Panc1 (cell line): ENCODE results near the gene TEN1. TPM values are rescaled to one million over a fixed set of nuclear protein-coding genes. Genes with fewer than 3 reads are reported as not detected.

Experiments used
- ATAC-seq: fragments of 200-7000 bp; cut with Tn5 transposase; 2 replicates; pipeline ENCODE4 v1.9.1; 2020; ENCODE audit warnings: mild to moderate bottlenecking, moderate library complexity
- BruUV-seq: library from RNA; stranded (reverse); fragments of 400-500 nt; replicated peaks from 2 replicates; lab custom pipeline; 2021; lab: Mats Ljungman, UMichigan
- CTCF ChIA-PET: fragments of 300-600 bp; sonication (Branson Sonifier 250); formaldehyde crosslinking; loops from one replicate; lab custom pipeline; 2022; ENCODE audit warnings: antibody characterized with exemption; lab: Charles Lee
- POLR2A ChIA-PET: fragments of 300-600 bp; sonication (Branson Sonifier 250); formaldehyde crosslinking; loops from one replicate; lab custom pipeline; 2022; ENCODE audit warnings: antibody characterized with exemption; lab: Charles Lee
- DNase-seq: peaks from one replicate; pipeline ENCODE4 v3.0.0-alpha.2; 2010; ENCODE audit warnings: low read depth, low spot score
- H3K27ac ChIP-seq: 2 replicates; pipeline ENCODE4 v1.5.1; 2011; ENCODE audit warnings: mild to moderate bottlenecking, low read length, inconsistent platforms
- H3K27me3 ChIP-seq: fragments of 200-500 bp; sonication (Bioruptor generic); 2 replicates; pipeline ENCODE4 v1.6.0; 2014; ENCODE audit warnings: low read length, inconsistent platforms; ENCODE audit not compliant: control insufficient read depth, insufficient read depth
- H3K36me3 ChIP-seq: fragments of 200-500 bp; sonication (Bioruptor generic); 2 replicates; pipeline ENCODE4 v1.5.1; 2014; ENCODE audit warnings: inconsistent platforms, mild to moderate bottlenecking, low read length, moderate library complexity; ENCODE audit not compliant: control insufficient read depth, insufficient read depth
- H3K4me1 ChIP-seq: 2 replicates; pipeline ENCODE4 v1.5.1; 2011; ENCODE audit warnings: inconsistent platforms, mild to moderate bottlenecking, low read length, moderate library complexity; ENCODE audit not compliant: control insufficient read depth, insufficient read depth
- H3K4me3 ChIP-seq, 2 experiments: 2 replicates each; pipeline ENCODE4 v1.5.1; 2011 to 2012; ENCODE audit warnings: low read depth in 2 of 2, low read length in 2 of 2, mild to moderate bottlenecking in 2 of 2, inconsistent platforms in 1 of 2, moderate library complexity in 1 of 2
- H3K9me3 ChIP-seq: fragments of 200-500 bp; sonication (Bioruptor generic); 2 replicates; pipeline ENCODE4 v1.5.1; 2014; ENCODE audit warnings: low read depth, mild to moderate bottlenecking, inconsistent platforms, low read length, moderate library complexity; ENCODE audit not compliant: control insufficient read depth, insufficient read depth
- CTCF ChIP-seq: fragments of 450-650 bp; IDR thresholded peaks from 2 replicates; pipeline ENCODE4 v1.5.1; 2017; ENCODE audit warnings: mild to moderate bottlenecking
- POLR2AphosphoS5 ChIP-seq: IDR thresholded peaks from 2 replicates; pipeline ENCODE4 v1.6.1; 2012; ENCODE audit warnings: mild to moderate bottlenecking, low read depth, low read length, moderate library complexity
- SIN3A ChIP-seq: IDR thresholded peaks from 2 replicates; pipeline ENCODE4 v1.6.1; 2012; ENCODE audit warnings: low read depth, mild to moderate bottlenecking, low read length, moderate library complexity, borderline replicate concordance; ENCODE audit not compliant: insufficient read depth
- TCF7L2 ChIP-seq: IDR thresholded peaks from 2 replicates; pipeline ENCODE4 v1.6.1; 2011; ENCODE audit warnings: mild to moderate bottlenecking, low read depth, low read length, inconsistent platforms
- in situ Hi-C: cut with HindIII; loops from 2 replicates; pipeline ENCODE4 v1.10.0; 2016; ENCODE audit warnings: low sequenced_read_pairs, low pct_unique_long_range_greater_than_20kb
- intact Hi-C: fragments of 100-400 bp; cut with micrococcal nuclease; formaldehyde crosslinking; loops from one replicate; pipeline ENCODE4 v1.10.0; 2022; ENCODE audit not compliant: unreplicated experiment
- total RNA-seq: library from RNA; stranded (reverse); gene quantifications from one replicate; pipeline ENCODE4 v1.2.1, GENCODE V29; 2021; ENCODE audit not compliant: unreplicated experiment
- TF ChIP-seq, protein P1 (sequence below), 2 experiments: IDR thresholded peaks; 2 replicates each; pipeline ENCODE4 v1.6.1; 2011 to 2012; ENCODE audit warnings: low read depth in 2 of 2, control low read depth in 1 of 2, low read length in 1 of 2, mild to moderate bottlenecking in 1 of 2, moderate library complexity in 1 of 2; ENCODE audit not compliant: insufficient read depth in 1 of 2

Gene TEN1
- total RNA-seq, 1 experiment from 2014 or later: 41.3 TPM

DNA sequence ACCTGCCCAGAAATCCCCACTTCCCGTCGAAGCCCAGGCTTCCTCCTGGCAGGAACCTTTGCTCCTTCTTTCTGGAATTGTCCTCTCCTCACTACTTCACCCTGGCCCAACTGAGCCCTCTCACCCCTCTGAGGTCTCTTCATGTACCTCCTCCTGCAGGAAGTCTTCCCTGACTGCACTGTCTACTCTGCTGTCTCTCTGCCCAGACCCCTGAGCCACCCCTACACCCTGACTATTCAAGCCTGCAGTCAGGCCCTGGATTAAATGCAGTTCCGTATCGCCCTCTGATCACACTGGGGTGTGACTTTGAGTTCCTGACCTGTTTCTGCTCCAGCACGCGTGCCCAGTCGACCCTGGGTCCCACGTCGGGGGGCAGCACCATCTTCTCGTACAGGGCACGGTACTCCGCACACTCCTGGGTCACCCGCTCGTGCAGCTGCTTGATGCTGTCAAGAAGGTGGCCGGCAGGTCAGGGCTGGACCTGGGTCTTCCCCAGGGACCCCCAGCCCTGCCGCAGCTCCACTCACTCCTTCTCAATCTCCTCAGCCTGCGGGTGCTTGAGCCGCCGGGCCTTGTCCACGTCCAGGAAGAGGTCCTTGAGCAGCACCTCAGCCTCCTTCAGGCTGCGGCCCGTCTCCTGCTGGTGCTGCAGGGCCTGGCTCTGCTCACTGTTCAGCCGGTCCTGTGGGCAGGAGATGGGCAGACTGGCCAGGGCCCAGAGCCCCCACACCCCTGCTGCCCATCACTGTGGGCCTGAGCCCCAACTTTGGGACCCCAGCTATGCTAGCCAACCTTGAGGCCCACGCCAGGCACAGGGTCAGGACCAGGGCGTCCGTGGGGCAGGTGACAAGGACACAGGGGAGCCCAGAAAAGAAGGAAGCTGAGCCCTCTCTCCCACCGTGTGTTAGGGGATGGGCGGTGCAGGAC is 44.2 kb downstream of the TEN1 start:
- CTCF ChIA-PET: no interaction called here
- BruUV-seq: no TSS peak

GRCh38 chr17:76023900-76024237 is 44.8 kb downstream of the TEN1 start:
- H3K4me1 ChIP-seq: peaks cover 16% of the 10 kb centered on the region
- in situ Hi-C loops (no loop called here), intact Hi-C loops (no loop called here)
- BruUV-seq: no TSS peak
- H3K27ac ChIP-seq: no peak overlapping the region
- ATAC-seq: no peak
- no peaks in the 10 kb centered on the region for H3K27me3 ChIP-seq
- peaks cover 3% of the 10 kb centered on the region for H3K36me3 ChIP-seq
- no peak for DNase-seq
- TF ChIP-seq TCF7L2: no peak
- no peak for TF ChIP-seq SIN3A
- no peak for TF ChIP-seq POLR2AphosphoS5
- no peak for TF ChIP-seq CTCF
- TF ChIP-seq, protein P1, sequence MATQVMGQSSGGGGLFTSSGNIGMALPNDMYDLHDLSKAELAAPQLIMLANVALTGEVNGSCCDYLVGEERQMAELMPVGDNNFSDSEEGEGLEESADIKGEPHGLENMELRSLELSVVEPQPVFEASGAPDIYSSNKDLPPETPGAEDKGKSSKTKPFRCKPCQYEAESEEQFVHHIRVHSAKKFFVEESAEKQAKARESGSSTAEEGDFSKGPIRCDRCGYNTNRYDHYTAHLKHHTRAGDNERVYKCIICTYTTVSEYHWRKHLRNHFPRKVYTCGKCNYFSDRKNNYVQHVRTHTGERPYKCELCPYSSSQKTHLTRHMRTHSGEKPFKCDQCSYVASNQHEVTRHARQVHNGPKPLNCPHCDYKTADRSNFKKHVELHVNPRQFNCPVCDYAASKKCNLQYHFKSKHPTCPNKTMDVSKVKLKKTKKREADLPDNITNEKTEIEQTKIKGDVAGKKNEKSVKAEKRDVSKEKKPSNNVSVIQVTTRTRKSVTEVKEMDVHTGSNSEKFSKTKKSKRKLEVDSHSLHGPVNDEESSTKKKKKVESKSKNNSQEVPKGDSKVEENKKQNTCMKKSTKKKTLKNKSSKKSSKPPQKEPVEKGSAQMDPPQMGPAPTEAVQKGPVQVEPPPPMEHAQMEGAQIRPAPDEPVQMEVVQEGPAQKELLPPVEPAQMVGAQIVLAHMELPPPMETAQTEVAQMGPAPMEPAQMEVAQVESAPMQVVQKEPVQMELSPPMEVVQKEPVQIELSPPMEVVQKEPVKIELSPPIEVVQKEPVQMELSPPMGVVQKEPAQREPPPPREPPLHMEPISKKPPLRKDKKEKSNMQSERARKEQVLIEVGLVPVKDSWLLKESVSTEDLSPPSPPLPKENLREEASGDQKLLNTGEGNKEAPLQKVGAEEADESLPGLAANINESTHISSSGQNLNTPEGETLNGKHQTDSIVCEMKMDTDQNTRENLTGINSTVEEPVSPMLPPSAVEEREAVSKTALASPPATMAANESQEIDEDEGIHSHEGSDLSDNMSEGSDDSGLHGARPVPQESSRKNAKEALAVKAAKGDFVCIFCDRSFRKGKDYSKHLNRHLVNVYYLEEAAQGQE (IDR thresholded peaks at IDR 0.05; ENCODE audit: insufficient read depth in 1 of 2, low read depth in 2 of 2, low read length in 1 of 2): no peak
- POLR2A ChIA-PET: interaction anchor here (0.6 kb wide), 1 partner anchor 90 kb away, joined by 5 read pairs; no protein-coding TSS in a partner anchor
- CTCF ChIA-PET: no interaction called here
- no peak overlapping the region for H3K4me3 ChIP-seq
- H3K9me3 ChIP-seq: no peaks in the 10 kb centered on the region

More for the DNA sequence above, 44.2 kb downstream of the TEN1 start:
- Histone ChIP-seq H3K27me3 (no peaks in the 10 kb centered on the region), H3K9me3 (no peaks in the 10 kb centered on the region), H3K4me1 (peaks cover 10% of the 10 kb centered on the region; the same call in 1 of the 2 replicates), H3K36me3 (peaks cover 3% of the 10 kb centered on the region), H3K4me3 (no peak overlapping the region), H3K27ac (no peak overlapping the region)
- in situ Hi-C loops (no loop called here), intact Hi-C loops (no loop called here)
- ATAC-seq: no peak
- DNase-seq: no peak
- TF ChIP-seq CTCF (no peak), SIN3A (no peak), TCF7L2 (no peak), POLR2AphosphoS5 (no peak)
- TF ChIP-seq, protein P1 (IDR thresholded peaks at IDR 0.05; ENCODE audit: insufficient read depth in 1 of 2, low read depth in 2 of 2, low read length in 1 of 2): no peak
- POLR2A ChIA-PET: no interaction called here
